CD14-positive monocyte (primary cell): ENCODE results near the gene PET117. TPM values are rescaled to one million over a fixed set of nuclear protein-coding genes. Genes with fewer than 3 reads are reported as not detected.
"Not testable (repeated sequence)": the region's sequence is repeated elsewhere in the genome, so short reads cannot be mapped to it uniquely, and the experiment has no call there.

Experiments
- DNase-seq, 3 donors: peaks; one replicate each; pipeline ENCODE4 v3.0.0-alpha.2; 2011 to 2022
- H2AFZ ChIP-seq: 2 replicates; pipeline ENCODE4 v1.6.0; 2012; ENCODE audit warnings: mild to moderate bottlenecking, low read depth, low read length, inconsistent platforms; ENCODE audit not compliant: insufficient read depth, poor library complexity, severe bottlenecking
- H3K27ac ChIP-seq, 2 donors: 1 replicate in 1 of 2; 2 replicates in 1 of 2; pipeline ENCODE4 v1.5.1; 2012 to 2013; ENCODE audit warnings: low read length in 2 of 2, control low read depth in 1 of 2, inconsistent platforms in 1 of 2, low read depth in 1 of 2, mild to moderate bottlenecking in 1 of 2
- H3K27me3 ChIP-seq, 2 donors: one replicate each; pipeline versions ENCODE4 v1.6.0 to v1.6.1; 2011 to 2013; ENCODE audit warnings: low read length in 2 of 2; ENCODE audit not compliant: control insufficient read depth in 2 of 2, insufficient read depth in 2 of 2
- H3K36me3 ChIP-seq, 2 donors: replicated peaks in 1 of 2; 1 replicate in 1 of 2; 2 replicates in 1 of 2; pipeline versions ENCODE4 v1.5.1 to v1.6.1; 2012 to 2013; ENCODE audit warnings: low read length in 2 of 2, control low read depth in 1 of 2, inconsistent platforms in 1 of 2, mild to moderate bottlenecking in 1 of 2; ENCODE audit not compliant: insufficient read depth in 2 of 2, control insufficient read depth in 1 of 2
- H3K4me1 ChIP-seq, 2 donors: 1 replicate in 1 of 2; 2 replicates in 1 of 2; pipeline versions ENCODE4 v1.5.1 to v1.6.1; 2012 to 2013; ENCODE audit warnings: low read length in 2 of 2, control low read depth in 1 of 2, inconsistent platforms in 1 of 2, mild to moderate bottlenecking in 1 of 2, moderate library complexity in 1 of 2; ENCODE audit not compliant: insufficient read depth in 2 of 2, control insufficient read depth in 1 of 2
- H3K4me2 ChIP-seq: replicated peaks from 2 replicates; pipeline ENCODE3; 2012; ENCODE audit warnings: low read length, moderate library complexity, mild to moderate bottlenecking; ENCODE audit not compliant: poor library complexity, severe bottlenecking; ENCODE audit errors: extremely low read depth
- H3K4me3 ChIP-seq, 3 experiments: fragments of 200-600 bp in 1 of 3; sonication (generic) in 1 of 3; replicated peaks in 1 of 3; 1 replicate in 2 of 3; 2 replicates in 1 of 3; pipeline ENCODE4 v1.5.1; 2011 to 2013; ENCODE audit warnings: low read length in 3 of 3, mild to moderate bottlenecking in 3 of 3, control low read depth in 2 of 3, low read depth in 2 of 3, inconsistent platforms in 1 of 3, moderate library complexity in 1 of 3
- H3K79me2 ChIP-seq: 2 replicates; pipeline ENCODE4 v1.6.0; 2012; ENCODE audit warnings: mild to moderate bottlenecking, control low read depth, inconsistent platforms, low read length, moderate library complexity; ENCODE audit not compliant: insufficient read depth
- H3K9ac ChIP-seq: 2 replicates; pipeline ENCODE4 v1.6.0; 2017; ENCODE audit warnings: low read length, mild to moderate bottlenecking; ENCODE audit not compliant: insufficient read depth, poor library complexity, severe bottlenecking
- H3K9me3 ChIP-seq, 2 donors: replicated peaks in 1 of 2; 1 replicate in 1 of 2; 2 replicates in 1 of 2; pipeline versions ENCODE4 v1.5.1 to v1.6.1; 2012 to 2013; ENCODE audit warnings: low read length in 2 of 2, control low read depth in 1 of 2; ENCODE audit not compliant: control insufficient read depth in 1 of 2, insufficient read depth in 1 of 2
- H4K20me1 ChIP-seq: 2 replicates; pipeline ENCODE4 v1.6.0; 2012; ENCODE audit warnings: mild to moderate bottlenecking, low read length, control low read depth, moderate library complexity; ENCODE audit not compliant: insufficient read depth
- H3K27ac Mint-ChIP-seq, 7 donors: one replicate each; pipeline ENCODE4 v1.8.0; 2020; ENCODE audit warnings: mild to moderate bottlenecking in 7 of 7, mixed read lengths in 7 of 7, moderate library complexity in 6 of 7, inconsistent platforms in 2 of 7
- H3K27me3 Mint-ChIP-seq, 3 donors: one replicate each; pipeline ENCODE4 v1.8.0; 2021 to 2022; ENCODE audit warnings: low read depth in 3 of 3, mild to moderate bottlenecking in 3 of 3, mixed read lengths in 3 of 3, moderate library complexity in 3 of 3, inconsistent platforms in 1 of 3
- H3K36me3 Mint-ChIP-seq, 2 donors: one replicate each; pipeline ENCODE4 v1.8.0; 2020; ENCODE audit warnings: mixed read lengths in 2 of 2, inconsistent platforms in 1 of 2, mild to moderate bottlenecking in 1 of 2
- H3K4me1 Mint-ChIP-seq: one replicate; pipeline ENCODE4 v1.8.0; 2020; ENCODE audit warnings: mild to moderate bottlenecking, mixed read lengths
- H3K4me3 Mint-ChIP-seq, 2 donors: one replicate each; pipeline ENCODE4 v1.8.0; 2020; ENCODE audit warnings: mild to moderate bottlenecking in 2 of 2, mixed read lengths in 2 of 2, moderate library complexity in 1 of 2
- H3K9me3 Mint-ChIP-seq, 7 donors: one replicate each; pipeline ENCODE4 v1.8.0; 2020 to 2022; ENCODE audit warnings: mixed read lengths in 7 of 7, mild to moderate bottlenecking in 6 of 7, moderate library complexity in 6 of 7, inconsistent platforms in 2 of 7
- CTCF ChIP-seq: fragments of 200-600 bp; IDR thresholded peaks from one replicate; pipeline ENCODE4 v1.8.0; 2022; ENCODE audit warnings: antibody characterized with exemption, mild to moderate bottlenecking
- WGBS: methylation state at CpG from one replicate; pipeline ENCODE4 v1.1.5; 2013; ENCODE audit warnings: missing lambda C conversion rate; ENCODE audit not compliant: insufficient coverage; 5-methylcytosine and 5-hydroxymethylcytosine counted together
- intact Hi-C, 2 donors: fragments of 100-400 bp; cut with micrococcal nuclease; formaldehyde crosslinking; loops; one replicate each; pipeline versions ENCODE4 v1.15.0 to v1.15.1; 2023
- polyA plus RNA-seq, 3 donors: library from polyadenylated mRNA; depleted of rRNA in 1 of 3; unstranded in 2 of 3; stranded (reverse) in 1 of 3; fragments of 300-500 nt in 2 of 3; fragments of >200 nt in 1 of 3; fragmentation: Illumina TruSeq in 2 of 3; gene quantifications; 1 replicate in 2 of 3; 2 replicates in 1 of 3; pipeline ENCODE4 v1.2.3, GENCODE V29; 2012 to 2021

PET117 gene
- polyA plus RNA-seq, 3 donors = 3.9 to 19.5 (median 16.6) TPM

- no peak overlapping the region for H3K27ac Mint-ChIP-seq
- Histone ChIP-seq H2AFZ (no peak overlapping the region), H3K4me2 (no peak overlapping the region), H3K36me3 (no peaks in the 10 kb centered on the region), H3K4me3 (no peak overlapping the region), H3K4me1 (no peaks in the 10 kb centered on the region), H4K20me1 (no peaks in the 10 kb centered on the region), H3K79me2 (no peaks in the 10 kb centered on the region), H3K27me3 (no peaks in the 10 kb centered on the region), H3K9ac (no peak overlapping the region), H3K9me3 (no peaks in the 10 kb centered on the region), H3K27ac (no peak overlapping the region)
- WGBS = 74% methylated on average over 3 of the region's 10 CpGs
- peaks cover 0 to 2% (median 0%) of the 10 kb centered on the region in 7 donors for H3K9me3 Mint-ChIP-seq
- no peak for DNase-seq
- H3K4me1 Mint-ChIP-seq = no peaks in the 10 kb centered on the region
- no peak for TF ChIP-seq CTCF
- intact Hi-C loops = no loop called here
- no peak overlapping the region for H3K4me3 Mint-ChIP-seq
- no peaks in the 10 kb centered on the region for H3K36me3 Mint-ChIP-seq
- H3K27me3 Mint-ChIP-seq = peaks cover 0 to 10% (median 10%) of the 10 kb centered on the region in 3 donors
These were observed 44.3 kb upstream of the PET117 start for GRCh38 chr20:18093388-18093787.

- H3K4me3 Mint-ChIP-seq = no peak overlapping the region
- Histone ChIP-seq H3K9me3 (no peaks in the 10 kb centered on the region), H3K36me3 (no peaks in the 10 kb centered on the region), H3K4me3 (no peak overlapping the region), H2AFZ (no peak overlapping the region), H3K27me3 (no peaks in the 10 kb centered on the region), H3K79me2 (no peaks in the 10 kb centered on the region), H3K9ac (no peak overlapping the region), H3K4me2 (no peak overlapping the region), H3K4me1 (no peaks in the 10 kb centered on the region), H4K20me1 (no peaks in the 10 kb centered on the region), H3K27ac (no peak overlapping the region)
- no peak for DNase-seq
- WGBS = 100% methylated on average over 4 of the region's 5 CpGs
- H3K9me3 Mint-ChIP-seq = peaks cover 0 to 3% (median 0%) of the 10 kb centered on the region in 7 donors
- H3K4me1 Mint-ChIP-seq = no peaks in the 10 kb centered on the region
- no peak overlapping the region for H3K27ac Mint-ChIP-seq
- no peak for TF ChIP-seq CTCF
- H3K27me3 Mint-ChIP-seq = peaks cover 2 to 8% (median 7%) of the 10 kb centered on the region in 3 donors
- H3K36me3 Mint-ChIP-seq = no peaks in the 10 kb centered on the region
- intact Hi-C loops = no loop called here
These were observed 43.5 kb upstream of the PET117 start for GRCh38 chr20:18094191-18094590.

GRCh38 chr20:18100569-18100968, 37.1 kb upstream of the PET117 start:
- H3K4me2 ChIP-seq, H3K36me3 ChIP-seq, H3K27me3 ChIP-seq, H3K9ac ChIP-seq, H3K27ac Mint-ChIP-seq, H3K4me3 Mint-ChIP-seq, H2AFZ ChIP-seq, H3K4me3 ChIP-seq, H3K36me3 Mint-ChIP-seq, intact Hi-C loops, H3K9me3 ChIP-seq, H3K4me1 Mint-ChIP-seq, H3K9me3 Mint-ChIP-seq, H3K4me1 ChIP-seq, H3K27ac ChIP-seq, DNase-seq, H4K20me1 ChIP-seq, H3K79me2 ChIP-seq: not testable (repeated sequence)
- WGBS = 90% methylated on average over 5 of the region's 11 CpGs
- peaks cover 4 to 11% (median 6%) of the 10 kb centered on the region in 3 donors for H3K27me3 Mint-ChIP-seq
